H9 (cell line): Measurements from ENCODE around the gene MFSD12. TPM values are rescaled to one million over a fixed set of nuclear protein-coding genes. Genes with fewer than 3 reads are reported as not detected.

Experiments
- DNase-seq: peaks from one replicate; pipeline ENCODE4 v3.0.0-alpha.2; 2017
- H2AFZ ChIP-seq: one replicate; pipeline ENCODE4 v1.6.1; 2013; ENCODE audit warnings: mild to moderate bottlenecking, low read length, control low read depth, moderate library complexity
- H2AK5ac ChIP-seq: 2 replicates; pipeline ENCODE4 v1.6.1; 2013; ENCODE audit warnings: low read length, control low read depth, mixed read lengths; ENCODE audit not compliant: insufficient read length
- H2BK120ac ChIP-seq: one replicate; pipeline ENCODE4 v1.6.1; 2013; ENCODE audit warnings: low read depth, mild to moderate bottlenecking, low read length, control low read depth, inconsistent platforms; ENCODE audit not compliant: poor library complexity, severe bottlenecking
- H2BK12ac ChIP-seq: 2 replicates; pipeline ENCODE4 v1.6.1; 2013; ENCODE audit warnings: low read length, control low read depth, mixed read lengths, low read depth; ENCODE audit not compliant: insufficient read length
- H2BK15ac ChIP-seq: 2 replicates; pipeline ENCODE4 v1.6.1; 2013; ENCODE audit warnings: low read depth, low read length, control low read depth
- H2BK20ac ChIP-seq: one replicate; pipeline ENCODE4 v1.6.1; 2013; ENCODE audit warnings: low read depth, mild to moderate bottlenecking, low read length, control low read depth, inconsistent platforms; ENCODE audit not compliant: poor library complexity, severe bottlenecking
- H2BK5ac ChIP-seq: 2 replicates; pipeline ENCODE4 v1.6.1; 2013; ENCODE audit warnings: low read length, control low read depth, mixed read lengths; ENCODE audit not compliant: insufficient read length
- H3K14ac ChIP-seq: 2 replicates; pipeline ENCODE4 v1.6.1; 2013; ENCODE audit warnings: low read length, control low read depth; ENCODE audit not compliant: insufficient read depth
- H3K18ac ChIP-seq: 2 replicates; pipeline ENCODE4 v1.6.1; 2013; ENCODE audit warnings: low read depth, mild to moderate bottlenecking, mixed read lengths, low read length, control low read depth; ENCODE audit not compliant: insufficient read length
- H3K23ac ChIP-seq: 2 replicates; pipeline ENCODE4 v1.6.1; 2013; ENCODE audit warnings: low read length, control low read depth, mixed read lengths, low read depth; ENCODE audit not compliant: insufficient read length
- H3K23me2 ChIP-seq: 2 replicates; pipeline ENCODE4 v1.6.1; 2013; ENCODE audit warnings: low read depth, mild to moderate bottlenecking, mixed read lengths, low read length, control low read depth; ENCODE audit not compliant: insufficient read length, poor library complexity, severe bottlenecking
- H3K27ac ChIP-seq: 2 replicates; pipeline ENCODE4 v1.5.1; 2013; ENCODE audit warnings: low read length, control low read depth, mixed read lengths, low read depth; ENCODE audit not compliant: insufficient read length
- H3K27me3 ChIP-seq: 2 replicates; pipeline ENCODE4 v1.6.1; 2013; ENCODE audit warnings: low read length, control low read depth, inconsistent platforms; ENCODE audit not compliant: insufficient read depth
- H3K4ac ChIP-seq: 2 replicates; pipeline ENCODE4 v1.6.1; 2013; ENCODE audit warnings: low read depth, mild to moderate bottlenecking, control low read depth, inconsistent platforms, low read length, moderate library complexity
- H3K4me1 ChIP-seq: 2 replicates; pipeline ENCODE4 v1.6.1; 2013; ENCODE audit warnings: low read length, control low read depth, inconsistent platforms; ENCODE audit not compliant: insufficient read depth
- H3K4me2 ChIP-seq: 2 replicates; pipeline ENCODE4 v1.6.1; 2013; ENCODE audit warnings: low read length, control low read depth, mixed read lengths; ENCODE audit not compliant: insufficient read length, insufficient read depth
- H3K56ac ChIP-seq: 2 replicates; pipeline ENCODE4 v1.6.1; 2013; ENCODE audit warnings: low read depth, mild to moderate bottlenecking, mixed read lengths, low read length, control low read depth; ENCODE audit not compliant: insufficient read length
- H3K79me1 ChIP-seq: 2 replicates; pipeline ENCODE4 v1.6.1; 2013; ENCODE audit warnings: low read depth, mild to moderate bottlenecking, moderate library complexity, low read length, control low read depth, inconsistent platforms; ENCODE audit not compliant: insufficient read depth, poor library complexity, severe bottlenecking
- H3K79me2 ChIP-seq: 2 replicates; pipeline ENCODE4 v1.6.1; 2013; ENCODE audit warnings: low read length, control low read depth, inconsistent platforms; ENCODE audit not compliant: insufficient read depth
- H3K9ac ChIP-seq: 2 replicates; pipeline ENCODE4 v1.6.1; 2013; ENCODE audit warnings: low read length, control low read depth, mixed read lengths; ENCODE audit not compliant: insufficient read length; ENCODE audit errors: extremely low read depth
- H3K9me3 ChIP-seq: one replicate; pipeline ENCODE4 v1.6.1; 2013; ENCODE audit warnings: low read depth, low read length, inconsistent platforms; ENCODE audit not compliant: control insufficient read depth
- H3T11ph ChIP-seq: one replicate; pipeline ENCODE4 v1.6.1; 2013; ENCODE audit warnings: mild to moderate bottlenecking, low read length, control low read depth, inconsistent platforms
- H4K20me1 ChIP-seq: one replicate; pipeline ENCODE4 v1.6.1; 2013; ENCODE audit not compliant: control insufficient read depth, insufficient read length, insufficient read depth
- H4K5ac ChIP-seq: 2 replicates; pipeline ENCODE4 v1.6.1; 2013; ENCODE audit warnings: low read depth, mild to moderate bottlenecking, mixed read lengths, low read length, control low read depth; ENCODE audit not compliant: insufficient read length
- H4K8ac ChIP-seq: replicated peaks from 2 replicates; pipeline ENCODE4 v1.6.1; 2013; ENCODE audit warnings: low read length, control low read depth, mixed read lengths, low read depth; ENCODE audit not compliant: insufficient read length
- H4K91ac ChIP-seq: 2 replicates; pipeline ENCODE4 v1.6.1; 2013; ENCODE audit warnings: low read depth, mild to moderate bottlenecking, moderate library complexity, mixed read lengths, low read length, control low read depth; ENCODE audit not compliant: insufficient read length
- H3K27ac Mint-ChIP-seq, 3 experiments: 2 replicates in 2 of 3; 3 replicates in 1 of 3; pipeline ENCODE4 v1.8.0; 2020 to 2021; ENCODE audit warnings: mixed read lengths in 3 of 3, mild to moderate bottlenecking in 1 of 3, moderate library complexity in 1 of 3
- H3K27me3 Mint-ChIP-seq: 2 replicates; pipeline ENCODE4 v1.8.0; 2021; ENCODE audit warnings: low read depth, mild to moderate bottlenecking, moderate library complexity, mixed read lengths
- H3K36me3 Mint-ChIP-seq, 3 experiments: 2 replicates in 2 of 3; 3 replicates in 1 of 3; pipeline ENCODE4 v1.8.0; 2020 to 2021; ENCODE audit warnings: low read depth in 3 of 3, mixed read lengths in 3 of 3; ENCODE audit not compliant: insufficient read depth in 1 of 3
- H3K4me1 Mint-ChIP-seq, 2 experiments: 2 replicates each; pipeline ENCODE4 v1.8.0; 2020; ENCODE audit warnings: mixed read lengths in 2 of 2
- H3K4me3 Mint-ChIP-seq, 2 experiments: 2 replicates in 1 of 2; 3 replicates in 1 of 2; pipeline ENCODE4 v1.8.0; 2020 to 2021; ENCODE audit warnings: mild to moderate bottlenecking in 2 of 2, mixed read lengths in 2 of 2, moderate library complexity in 1 of 2
- H3K9me3 Mint-ChIP-seq, 2 experiments: 2 replicates in 1 of 2; 3 replicates in 1 of 2; pipeline ENCODE4 v1.8.0; 2020; ENCODE audit warnings: mild to moderate bottlenecking in 2 of 2, mixed read lengths in 2 of 2, moderate library complexity in 1 of 2
- WGBS: extraction: QIAGEN DNeasy Blood & Tissue Kit; methylation state at CpG from one replicate; pipeline ENCODE4 v1.1.7; 2013; ENCODE audit warnings: missing lambda C conversion rate, low lambda C conversion rate, mixed read lengths; ENCODE audit not compliant: insufficient read length; ENCODE audit errors: extremely low coverage; 5-methylcytosine and 5-hydroxymethylcytosine counted together
- total RNA-seq: library from RNA; stranded (reverse); gene quantifications from 2 replicates; pipeline ENCODE4 v1.2.1, GENCODE V29; 2021
- TF ChIP-seq, protein P1 (sequence below): fragments of 200-600 bp; sonication (generic); conservative IDR thresholded peaks from 3 replicates; pipeline ENCODE4 v1.8.0; 2021; ENCODE audit warnings: antibody characterized with exemption, mild to moderate bottlenecking

The MFSD12 gene
- total RNA-seq, 1 experiment from 2014 or later = 58.8 TPM

DNA sequence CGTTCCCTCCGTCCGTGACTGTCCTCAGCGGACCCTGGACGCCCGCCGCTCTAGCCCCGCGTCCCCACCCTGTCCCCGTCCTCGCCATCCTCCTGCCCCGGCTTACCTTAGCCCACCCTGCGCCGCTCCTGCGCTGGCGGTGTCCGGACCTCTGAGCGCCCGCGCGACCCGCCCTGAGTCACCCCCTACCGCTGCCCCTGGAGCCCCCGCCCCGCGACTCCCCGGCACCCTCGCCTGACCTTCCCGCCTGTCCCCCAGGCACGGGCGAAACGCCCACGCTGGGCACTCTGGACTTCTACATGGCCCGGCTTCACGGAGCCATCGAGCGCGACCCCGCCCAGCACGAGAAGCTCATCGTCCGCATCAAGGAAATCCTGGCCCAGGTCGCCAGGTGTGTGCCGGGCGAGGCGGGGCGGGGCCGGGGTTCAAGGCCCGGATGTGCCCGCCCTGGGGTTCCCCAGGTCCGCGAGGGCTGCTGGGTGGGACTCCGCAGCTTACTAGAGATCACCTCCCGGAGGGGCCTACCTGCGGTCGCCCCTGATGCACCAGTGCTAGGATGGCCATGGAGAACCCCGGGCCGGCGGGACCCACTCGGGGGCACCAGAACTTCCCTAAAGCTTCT lies 20.4 kb upstream of the MFSD12 start:
- no peak overlapping the region for H2BK20ac ChIP-seq
- no peak overlapping the region for H3K56ac ChIP-seq
- no peak overlapping the region for H2BK15ac ChIP-seq
- H3K4ac ChIP-seq = no peak overlapping the region
- H2BK12ac ChIP-seq = no peak overlapping the region
- H3K23ac ChIP-seq = no peak overlapping the region
- H2AK5ac ChIP-seq = no peak overlapping the region
- H3K27ac ChIP-seq = no peak overlapping the region
- peak overlapping the region; percentile 19 for H3K4me2 ChIP-seq
- Mint-ChIP-seq H3K36me3 (peaks cover 8 to 10% (median 9%) of the 10 kb centered on the region in 3 experiments), H3K4me3 (peak overlapping the region; percentile 73 to 74; a peak in 4 of 5 replicates), H3K4me1 (peaks cover 9 to 18% of the 10 kb centered on the region in 2 experiments), H3K27me3 (peaks cover 27% of the 10 kb centered on the region), H3K27ac (peak overlapping the region in 1 of 3 experiments; percentile 89; a peak in 1 of 7 replicates), H3K9me3 (no peaks in the 10 kb centered on the region; a peak in 1 of 5 replicates)
- H3K4me1 ChIP-seq = no peaks in the 10 kb centered on the region
- no peak overlapping the region for H4K5ac ChIP-seq
- peaks cover 13% of the 10 kb centered on the region for H3K23me2 ChIP-seq
- DNase-seq = peak; percentile 86
- no peak overlapping the region for H3K9ac ChIP-seq
- no peak overlapping the region for H3K14ac ChIP-seq
- H3K9me3 ChIP-seq = no peaks in the 10 kb centered on the region
- WGBS = no CpG with 5 or more reads among the region's 60 CpGs
- H3K79me2 ChIP-seq = no peaks in the 10 kb centered on the region
- no peaks in the 10 kb centered on the region for H3K79me1 ChIP-seq
- no peak overlapping the region for H2BK120ac ChIP-seq
- H3T11ph ChIP-seq = no peak overlapping the region
- no peak overlapping the region for H2AFZ ChIP-seq
- no peak overlapping the region for H4K8ac ChIP-seq
- H3K18ac ChIP-seq = no peak overlapping the region
- H3K27me3 ChIP-seq = no peaks in the 10 kb centered on the region; the same call in 1 of the 2 replicates
- H4K20me1 ChIP-seq = no peaks in the 10 kb centered on the region
- H2BK5ac ChIP-seq = no peak overlapping the region
- no peak overlapping the region for H4K91ac ChIP-seq
- TF ChIP-seq, protein P1, sequence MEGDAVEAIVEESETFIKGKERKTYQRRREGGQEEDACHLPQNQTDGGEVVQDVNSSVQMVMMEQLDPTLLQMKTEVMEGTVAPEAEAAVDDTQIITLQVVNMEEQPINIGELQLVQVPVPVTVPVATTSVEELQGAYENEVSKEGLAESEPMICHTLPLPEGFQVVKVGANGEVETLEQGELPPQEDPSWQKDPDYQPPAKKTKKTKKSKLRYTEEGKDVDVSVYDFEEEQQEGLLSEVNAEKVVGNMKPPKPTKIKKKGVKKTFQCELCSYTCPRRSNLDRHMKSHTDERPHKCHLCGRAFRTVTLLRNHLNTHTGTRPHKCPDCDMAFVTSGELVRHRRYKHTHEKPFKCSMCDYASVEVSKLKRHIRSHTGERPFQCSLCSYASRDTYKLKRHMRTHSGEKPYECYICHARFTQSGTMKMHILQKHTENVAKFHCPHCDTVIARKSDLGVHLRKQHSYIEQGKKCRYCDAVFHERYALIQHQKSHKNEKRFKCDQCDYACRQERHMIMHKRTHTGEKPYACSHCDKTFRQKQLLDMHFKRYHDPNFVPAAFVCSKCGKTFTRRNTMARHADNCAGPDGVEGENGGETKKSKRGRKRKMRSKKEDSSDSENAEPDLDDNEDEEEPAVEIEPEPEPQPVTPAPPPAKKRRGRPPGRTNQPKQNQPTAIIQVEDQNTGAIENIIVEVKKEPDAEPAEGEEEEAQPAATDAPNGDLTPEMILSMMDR = no peak
